Stomach (tissue), 4 donors: Measurements from ENCODE around the gene DNAJB13.

ENCODE experiments used
- CTCF ChIP-seq, 7 experiments: fragments of 450-650 bp in 4 of 7; fragments of 200-600 bp in 3 of 7; sonication (generic) in 3 of 7; IDR thresholded peaks; one replicate each; pipeline ENCODE4 v1.5.1; 2016 to 2019; ENCODE audit warnings: antibody characterized with exemption in 7 of 7, control low read depth in 2 of 7, mild to moderate bottlenecking in 1 of 7
- EP300 ChIP-seq: sonication (generic); formaldehyde crosslinking; IDR thresholded peaks from one replicate; pipeline ENCODE4 v1.6.1; 2017; ENCODE audit warnings: antibody characterized with exemption
- POLR2A ChIP-seq, 4 donors: fragments of 450-650 bp; IDR thresholded peaks; one replicate each; pipeline ENCODE4 v1.6.1; 2016; ENCODE audit warnings: antibody characterized with exemption in 4 of 4, control low read depth in 2 of 4, mild to moderate bottlenecking in 1 of 4, moderate library complexity in 1 of 4
- POLR2AphosphoS5 ChIP-seq, 3 donors: sonication (generic); formaldehyde crosslinking; IDR thresholded peaks; one replicate each; pipeline ENCODE4 v1.6.1; 2016; ENCODE audit warnings: antibody characterized with exemption in 3 of 3

GRCh38 chr11:73944901-73945300 lies 5.9 kb upstream of the DNAJB13 start:
- TF ChIP-seq CTCF (IDR thresholded peaks at IDR 0.05) (no peak), POLR2AphosphoS5 (IDR thresholded peaks at IDR 0.05) (no peak), POLR2A (IDR thresholded peaks at IDR 0.05) (no peak), EP300 (no peak)
